ENCODE results near the gene CACHD1. TPM values are rescaled to one million over a fixed set of nuclear protein-coding genes. Genes with fewer than 3 reads are reported as not detected.

Gene CACHD1
- total RNA-seq, 1 experiment from 2014 or later, result 29.9 TPM

- ATAC-seq, result no peak
- CTCF ChIA-PET, result no interaction called here
Measured at GRCh38 chr1:64493831-64494230, 23.9 kb downstream of the CACHD1 start.

DNA sequence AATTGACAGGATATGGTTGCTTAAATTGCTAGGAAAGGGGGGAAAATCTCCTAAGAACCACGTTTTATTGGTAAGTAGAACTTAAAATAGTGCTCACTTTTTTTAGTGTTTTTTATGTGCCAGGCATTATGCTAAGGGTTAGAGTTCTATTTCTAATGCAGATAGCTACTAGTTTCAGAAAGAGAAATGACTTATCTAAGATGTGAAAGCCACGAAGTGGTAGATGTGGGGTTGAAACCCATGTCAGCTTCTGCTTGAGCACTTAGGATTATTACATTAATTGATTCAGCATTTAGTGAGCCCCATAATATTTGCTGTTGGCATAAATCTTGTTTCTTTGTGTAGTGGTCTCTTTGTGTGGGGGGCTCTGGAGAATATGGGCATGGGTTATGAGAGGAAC lies 24.7 kb downstream of the CACHD1 start:
- in situ Hi-C loops (cut with HindIII; ENCODE audit: low pct_unique_long_range_greater_than_20kb, low sequenced_read_pairs), result no loop called here
- no peak for TF ChIP-seq REST (IDR thresholded peaks at IDR 0.05; ENCODE audit: insufficient read depth in 1 of 2, low read depth in 2 of 2, low read length in 1 of 2)
- no peak for TF ChIP-seq POLR2AphosphoS5 (IDR thresholded peaks at IDR 0.05; ENCODE audit: low read depth, low read length)
- TF ChIP-seq TCF7L2 (IDR thresholded peaks at IDR 0.05; ENCODE audit: low read depth, low read length), result no peak
- TF ChIP-seq CTCF (IDR thresholded peaks at IDR 0.05), result no peak
- no peak for TF ChIP-seq SIN3A (IDR thresholded peaks at IDR 0.05; ENCODE audit: borderline replicate concordance, insufficient read depth, low read depth, low read length)
- CTCF ChIA-PET, result no interaction called here

More at GRCh38 chr1:64493831-64494230, 23.9 kb downstream of the CACHD1 start:
- no TSS peak for BruUV-seq (replicated peaks)
- Histone ChIP-seq H3K4me1 (ENCODE audit: control insufficient read depth, insufficient read depth, low read length) (peaks cover 40% of the 10 kb centered on the region), H3K27me3 (ENCODE audit: control insufficient read depth, insufficient read depth, low read length) (no peaks in the 10 kb centered on the region), H3K27ac (ENCODE audit: low read length) (no peak overlapping the region), H3K4me3 (ENCODE audit: low read depth in 2 of 2, low read length in 2 of 2) (no peak overlapping the region), H3K36me3 (ENCODE audit: control insufficient read depth, insufficient read depth, low read length) (no peaks in the 10 kb centered on the region), H3K9me3 (ENCODE audit: control insufficient read depth, insufficient read depth, low read depth, low read length) (no peaks in the 10 kb centered on the region)
- DNase-seq (ENCODE audit: low read depth, low spot score), result no peak
- intact Hi-C loops (cut with micrococcal nuclease; ENCODE audit: unreplicated experiment), result no loop called here
- POLR2A ChIA-PET, result no interaction called here
- TF ChIP-seq REST (IDR thresholded peaks at IDR 0.05; ENCODE audit: insufficient read depth in 1 of 2, low read depth in 2 of 2, low read length in 1 of 2), result no peak
- TF ChIP-seq TCF7L2 (IDR thresholded peaks at IDR 0.05; ENCODE audit: low read depth, low read length), result no peak
- no peak for TF ChIP-seq CTCF (IDR thresholded peaks at IDR 0.05)
- in situ Hi-C loops (cut with HindIII; ENCODE audit: low pct_unique_long_range_greater_than_20kb, low sequenced_read_pairs), result no loop called here

More for the DNA sequence above, 24.7 kb downstream of the CACHD1 start:
- Histone ChIP-seq H3K4me1 (ENCODE audit: control insufficient read depth, insufficient read depth, low read length) (peaks cover 33% of the 10 kb centered on the region), H3K36me3 (ENCODE audit: control insufficient read depth, insufficient read depth, low read length) (no peaks in the 10 kb centered on the region), H3K4me3 (ENCODE audit: low read depth in 2 of 2, low read length in 2 of 2) (no peak overlapping the region), H3K27ac (ENCODE audit: low read length) (no peak overlapping the region), H3K9me3 (ENCODE audit: control insufficient read depth, insufficient read depth, low read depth, low read length) (no peaks in the 10 kb centered on the region), H3K27me3 (ENCODE audit: control insufficient read depth, insufficient read depth, low read length) (no peaks in the 10 kb centered on the region)
- BruUV-seq (replicated peaks), result no TSS peak
- POLR2A ChIA-PET, result no interaction called here
- intact Hi-C loops (cut with micrococcal nuclease; ENCODE audit: unreplicated experiment), result no loop called here
- DNase-seq (ENCODE audit: low read depth, low spot score) (no peak), ATAC-seq (no peak)
